Measurements from ENCODE around the gene RBP3. TPM values are rescaled to one million over a fixed set of nuclear protein-coding genes. Genes with fewer than 3 reads are reported as not detected.

The RBP3 gene
- total RNA-seq, 2 experiments from 2014 or later: not detected

DNA sequence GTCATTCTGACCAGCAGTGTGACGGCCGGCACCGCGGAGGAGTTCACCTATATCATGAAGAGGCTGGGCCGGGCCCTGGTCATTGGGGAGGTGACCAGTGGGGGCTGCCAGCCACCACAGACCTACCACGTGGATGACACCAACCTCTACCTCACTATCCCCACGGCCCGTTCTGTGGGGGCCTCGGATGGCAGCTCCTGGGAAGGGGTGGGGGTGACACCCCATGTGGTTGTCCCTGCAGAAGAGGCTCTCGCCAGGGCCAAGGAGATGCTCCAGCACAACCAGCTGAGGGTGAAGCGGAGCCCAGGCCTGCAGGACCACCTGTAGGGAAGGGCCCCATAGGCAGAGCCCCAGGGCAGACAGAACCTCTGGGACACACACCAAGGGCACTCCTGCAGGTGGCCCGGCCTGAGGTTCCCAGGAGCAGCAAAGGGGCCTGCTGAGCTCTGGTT, 9.0 kb downstream of the RBP3 start:
- no peak overlapping the region for H3K27ac Mint-ChIP-seq
- H3K27me3 Mint-ChIP-seq: no peaks in the 10 kb centered on the region
- TF ChIP-seq, protein P1, sequence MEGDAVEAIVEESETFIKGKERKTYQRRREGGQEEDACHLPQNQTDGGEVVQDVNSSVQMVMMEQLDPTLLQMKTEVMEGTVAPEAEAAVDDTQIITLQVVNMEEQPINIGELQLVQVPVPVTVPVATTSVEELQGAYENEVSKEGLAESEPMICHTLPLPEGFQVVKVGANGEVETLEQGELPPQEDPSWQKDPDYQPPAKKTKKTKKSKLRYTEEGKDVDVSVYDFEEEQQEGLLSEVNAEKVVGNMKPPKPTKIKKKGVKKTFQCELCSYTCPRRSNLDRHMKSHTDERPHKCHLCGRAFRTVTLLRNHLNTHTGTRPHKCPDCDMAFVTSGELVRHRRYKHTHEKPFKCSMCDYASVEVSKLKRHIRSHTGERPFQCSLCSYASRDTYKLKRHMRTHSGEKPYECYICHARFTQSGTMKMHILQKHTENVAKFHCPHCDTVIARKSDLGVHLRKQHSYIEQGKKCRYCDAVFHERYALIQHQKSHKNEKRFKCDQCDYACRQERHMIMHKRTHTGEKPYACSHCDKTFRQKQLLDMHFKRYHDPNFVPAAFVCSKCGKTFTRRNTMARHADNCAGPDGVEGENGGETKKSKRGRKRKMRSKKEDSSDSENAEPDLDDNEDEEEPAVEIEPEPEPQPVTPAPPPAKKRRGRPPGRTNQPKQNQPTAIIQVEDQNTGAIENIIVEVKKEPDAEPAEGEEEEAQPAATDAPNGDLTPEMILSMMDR (IDR thresholded peaks at IDR 0.05): no peak
- ChIA-PET POLR2A (no interaction called here), CTCF (no interaction called here)
- intact Hi-C loops (cut with micrococcal nuclease): no loop called here
- H3K4me1 Mint-ChIP-seq (ENCODE audit: low read depth): no peaks in the 10 kb centered on the region
- no peak for ATAC-seq
- no peaks in the 10 kb centered on the region for H3K36me3 Mint-ChIP-seq (ENCODE audit: low read depth)
- no peak for DNase-seq
- no peaks in the 10 kb centered on the region for H3K9me3 Mint-ChIP-seq
- no peak overlapping the region for H3K4me3 Mint-ChIP-seq

- intact Hi-C loops (cut with micrococcal nuclease): no loop called here
- ChIA-PET POLR2A (no interaction called here), CTCF (interaction anchor here (0.6 to 0.9 kb wide), 2 partner anchors 17 to 334 kb away, joined by 3 read pairs; no protein-coding TSS in a partner anchor)
- no peaks in the 10 kb centered on the region for H3K27me3 Mint-ChIP-seq
- no peak for ATAC-seq
- no peak overlapping the region for H3K4me3 Mint-ChIP-seq
- no peak for DNase-seq
- H3K4me1 Mint-ChIP-seq (ENCODE audit: low read depth): no peaks in the 10 kb centered on the region
- TF ChIP-seq, protein P1 (IDR thresholded peaks at IDR 0.05): no peak
- no peaks in the 10 kb centered on the region for H3K9me3 Mint-ChIP-seq
- no peaks in the 10 kb centered on the region for H3K36me3 Mint-ChIP-seq (ENCODE audit: low read depth)
- no peak overlapping the region for H3K27ac Mint-ChIP-seq
Measured at GRCh38 chr10:47357911-47358310, 9.7 kb downstream of the RBP3 start.

- Mint-ChIP-seq H3K9me3 (no peaks in the 10 kb centered on the region), H3K4me1 (ENCODE audit: low read depth) (no peaks in the 10 kb centered on the region), H3K27me3 (no peaks in the 10 kb centered on the region), H3K4me3 (no peak overlapping the region), H3K36me3 (ENCODE audit: low read depth) (no peaks in the 10 kb centered on the region), H3K27ac (no peak overlapping the region)
- TF ChIP-seq, protein P1 (IDR thresholded peaks at IDR 0.05): no peak
- intact Hi-C loops (cut with micrococcal nuclease): no loop called here
- CTCF ChIA-PET: interaction anchor here (0.6 to 1.2 kb wide), 3 partner anchors 18 to 334 kb away, joined by 3 read pairs; no protein-coding TSS in a partner anchor
- no peak for DNase-seq
- ATAC-seq: no peak
- POLR2A ChIA-PET: no interaction called here
Measured at GRCh38 chr10:47358457-47358856, 10.3 kb downstream of the RBP3 start.

DNA sequence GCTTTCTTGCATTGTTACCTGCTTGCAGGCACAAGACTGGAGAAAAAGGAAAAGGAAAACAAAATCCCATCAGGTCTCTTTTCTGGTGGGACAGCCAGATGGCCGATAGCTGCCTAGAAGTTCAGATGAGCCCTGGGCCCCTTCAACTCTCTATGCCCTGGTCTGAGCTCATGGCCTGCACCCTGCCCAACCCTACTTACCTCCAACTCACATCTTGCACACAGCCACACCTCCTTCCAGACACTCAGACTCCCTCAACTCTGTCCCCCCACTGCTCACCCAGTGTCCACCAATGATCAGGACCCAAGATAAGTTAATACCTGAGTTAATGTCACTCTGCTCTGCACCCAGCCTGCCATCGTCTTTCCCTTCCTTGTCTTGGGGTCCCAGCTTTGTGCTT, 10.9 kb downstream of the RBP3 start:
- TF ChIP-seq, protein P1 (IDR thresholded peaks at IDR 0.05): no peak
- ChIA-PET CTCF (interaction anchor here (1.2 kb wide), 1 partner anchor 335 kb away, joined by 3 read pairs; no protein-coding TSS in a partner anchor), POLR2A (no interaction called here)
- Mint-ChIP-seq H3K27ac (no peak overlapping the region), H3K4me1 (ENCODE audit: low read depth) (no peaks in the 10 kb centered on the region), H3K36me3 (ENCODE audit: low read depth) (no peaks in the 10 kb centered on the region), H3K4me3 (no peak overlapping the region), H3K27me3 (no peaks in the 10 kb centered on the region), H3K9me3 (no peaks in the 10 kb centered on the region)
- DNase-seq (no peak), ATAC-seq (no peak)
- intact Hi-C loops (cut with micrococcal nuclease): no loop called here

GRCh38 chr10:47359626-47360418, 11.7 kb downstream of the RBP3 start:
- Mint-ChIP-seq H3K9me3 (no peaks in the 10 kb centered on the region), H3K36me3 (ENCODE audit: low read depth) (no peaks in the 10 kb centered on the region), H3K27ac (no peak overlapping the region), H3K4me1 (ENCODE audit: low read depth) (no peaks in the 10 kb centered on the region), H3K27me3 (no peaks in the 10 kb centered on the region), H3K4me3 (no peak overlapping the region)
- CTCF ChIA-PET: interaction anchor here (1.2 kb wide), 1 partner anchor 335 kb away, joined by 3 read pairs; no protein-coding TSS in a partner anchor
- POLR2A ChIA-PET: interaction anchor here (1.5 kb wide), 1 partner anchor 13 kb away, joined by 4 read pairs; no protein-coding TSS in a partner anchor
- ATAC-seq: no peak
- DNase-seq: no peak
- TF ChIP-seq, protein P1 (IDR thresholded peaks at IDR 0.05): no peak
- intact Hi-C loops (cut with micrococcal nuclease): no loop called here

Measured in activated CD8-positive, alpha-beta T cell treated with anti-CD3 and anti-CD28 coated beads for 36 hours (primary cell).